ENCODE results near the gene SYCP2L. TPM values are rescaled to one million over a fixed set of nuclear protein-coding genes. Genes with fewer than 3 reads are reported as not detected.

SYCP2L gene
- polyA plus RNA-seq, 1 donor (not counting 4 experiments of a cell fraction or from before 2014, with no cell fraction given), result 1.3 TPM

GRCh38 chr6:10849901-10850300 lies 37.0 kb upstream of the SYCP2L start:
- no peak overlapping the region for H3K27ac ChIP-seq (ENCODE audit: control insufficient read depth, insufficient read depth, low read length)

DNA sequence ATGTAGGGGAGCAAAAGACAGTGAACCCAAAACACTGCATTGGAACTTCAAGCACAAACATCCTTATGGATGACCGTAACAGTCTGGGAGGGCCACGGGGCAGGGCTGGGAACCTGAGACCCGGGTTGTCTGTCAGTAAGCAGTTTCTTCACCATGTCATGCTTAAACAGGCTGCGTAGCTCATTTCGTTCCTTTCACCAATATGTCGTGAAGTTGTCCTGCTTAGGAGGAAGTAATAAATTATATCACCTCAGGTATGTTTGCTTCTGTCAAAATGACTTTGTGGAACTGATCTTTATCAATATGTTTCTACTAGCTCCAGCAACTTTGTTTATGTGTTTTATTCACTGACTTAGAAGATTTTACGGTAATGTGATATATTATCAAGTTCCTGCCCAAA lies 36.1 kb upstream of the SYCP2L start:
- H4K20me1 ChIP-seq (ENCODE audit: control insufficient read depth, extremely low read depth, insufficient read depth, low read length), result no peaks in the 10 kb centered on the region
- dilution Hi-C loops (cut with MboI; ENCODE audit: extremely low pct_ligation_motif_present, low sequenced_read_pairs), result no loop called here
- no peak overlapping the region for H3K4me3 ChIP-seq (ENCODE audit: control insufficient read depth in 2 of 3, extremely low read depth in 1 of 3, insufficient read depth in 2 of 3, low read depth in 1 of 3, low read length in 3 of 3)
- H3K27me3 ChIP-seq (ENCODE audit: control insufficient read depth, extremely low read depth, insufficient read depth, low read length), result no peaks in the 10 kb centered on the region
- no peaks in the 10 kb centered on the region for H3K36me3 ChIP-seq (ENCODE audit: control insufficient read depth in 2 of 2, extremely low read depth in 1 of 2, insufficient read depth in 2 of 2, low read length in 2 of 2)
- no peaks in the 10 kb centered on the region for H3K9me3 ChIP-seq (ENCODE audit: control insufficient read depth, low read depth, low read length)
- H3K4me1 ChIP-seq (ENCODE audit: control insufficient read depth, extremely low read depth, insufficient read depth, low read length), result no peaks in the 10 kb centered on the region
- TF ChIP-seq EZH2 (IDR thresholded peaks at IDR 0.05; ENCODE audit: low read length), result no peak
- TF ChIP-seq, protein P1, sequence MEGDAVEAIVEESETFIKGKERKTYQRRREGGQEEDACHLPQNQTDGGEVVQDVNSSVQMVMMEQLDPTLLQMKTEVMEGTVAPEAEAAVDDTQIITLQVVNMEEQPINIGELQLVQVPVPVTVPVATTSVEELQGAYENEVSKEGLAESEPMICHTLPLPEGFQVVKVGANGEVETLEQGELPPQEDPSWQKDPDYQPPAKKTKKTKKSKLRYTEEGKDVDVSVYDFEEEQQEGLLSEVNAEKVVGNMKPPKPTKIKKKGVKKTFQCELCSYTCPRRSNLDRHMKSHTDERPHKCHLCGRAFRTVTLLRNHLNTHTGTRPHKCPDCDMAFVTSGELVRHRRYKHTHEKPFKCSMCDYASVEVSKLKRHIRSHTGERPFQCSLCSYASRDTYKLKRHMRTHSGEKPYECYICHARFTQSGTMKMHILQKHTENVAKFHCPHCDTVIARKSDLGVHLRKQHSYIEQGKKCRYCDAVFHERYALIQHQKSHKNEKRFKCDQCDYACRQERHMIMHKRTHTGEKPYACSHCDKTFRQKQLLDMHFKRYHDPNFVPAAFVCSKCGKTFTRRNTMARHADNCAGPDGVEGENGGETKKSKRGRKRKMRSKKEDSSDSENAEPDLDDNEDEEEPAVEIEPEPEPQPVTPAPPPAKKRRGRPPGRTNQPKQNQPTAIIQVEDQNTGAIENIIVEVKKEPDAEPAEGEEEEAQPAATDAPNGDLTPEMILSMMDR (optimal IDR thresholded peaks at IDR 0.05 in 1 of 3, IDR thresholded peaks at IDR 0.05 in 1 of 3, conservative IDR thresholded peaks at IDR 0.05 in 1 of 3; ENCODE audit: extremely low read depth in 1 of 3, insufficient read depth in 2 of 3, low read length in 3 of 3), result no peak
- no peak for DNase-seq (ENCODE audit: low read depth, low spot score)
- FAIRE-seq, result no peak
- H3K9me1 ChIP-seq (ENCODE audit: control insufficient read depth, extremely low read depth, insufficient read depth, low read length), result no peaks in the 10 kb centered on the region
- no peak overlapping the region for H2AFZ ChIP-seq (ENCODE audit: control insufficient read depth, low read length)
- H3K9ac ChIP-seq (ENCODE audit: control insufficient read depth, extremely low read depth, insufficient read depth, low read length), result no peak overlapping the region
- no peak overlapping the region for H3K27ac ChIP-seq (ENCODE audit: control insufficient read depth, insufficient read depth, low read length)
- H3K79me2 ChIP-seq (ENCODE audit: control insufficient read depth, insufficient read depth, low read length), result no peaks in the 10 kb centered on the region
- no peak overlapping the region for H3K4me2 ChIP-seq (ENCODE audit: control insufficient read depth, extremely low read depth, insufficient read depth, low read depth, low read length)

More at GRCh38 chr6:10849901-10850300, 37.0 kb upstream of the SYCP2L start:
- H4K20me1 ChIP-seq (ENCODE audit: control insufficient read depth, extremely low read depth, insufficient read depth, low read length), result no peaks in the 10 kb centered on the region
- H3K36me3 ChIP-seq (ENCODE audit: control insufficient read depth in 2 of 2, extremely low read depth in 1 of 2, insufficient read depth in 2 of 2, low read length in 2 of 2), result no peaks in the 10 kb centered on the region
- H3K9ac ChIP-seq (ENCODE audit: control insufficient read depth, extremely low read depth, insufficient read depth, low read length), result no peak overlapping the region
- H3K9me3 ChIP-seq (ENCODE audit: control insufficient read depth, low read depth, low read length), result no peaks in the 10 kb centered on the region
- H3K4me2 ChIP-seq (ENCODE audit: control insufficient read depth, extremely low read depth, insufficient read depth, low read depth, low read length), result no peak overlapping the region
- H3K27me3 ChIP-seq (ENCODE audit: control insufficient read depth, extremely low read depth, insufficient read depth, low read length), result no peaks in the 10 kb centered on the region
- no peaks in the 10 kb centered on the region for H3K9me1 ChIP-seq (ENCODE audit: control insufficient read depth, extremely low read depth, insufficient read depth, low read length)
- no peak for TF ChIP-seq EZH2 (IDR thresholded peaks at IDR 0.05; ENCODE audit: low read length)
- TF ChIP-seq, protein P1 (optimal IDR thresholded peaks at IDR 0.05 in 1 of 3, IDR thresholded peaks at IDR 0.05 in 1 of 3, conservative IDR thresholded peaks at IDR 0.05 in 1 of 3; ENCODE audit: extremely low read depth in 1 of 3, insufficient read depth in 2 of 3, low read length in 3 of 3), result no peak
- DNase-seq (ENCODE audit: low read depth, low spot score), result no peak
- H2AFZ ChIP-seq (ENCODE audit: control insufficient read depth, low read length), result no peak overlapping the region
- no peak overlapping the region for H3K4me3 ChIP-seq (ENCODE audit: control insufficient read depth in 2 of 3, extremely low read depth in 1 of 3, insufficient read depth in 2 of 3, low read depth in 1 of 3, low read length in 3 of 3)
- no peaks in the 10 kb centered on the region for H3K79me2 ChIP-seq (ENCODE audit: control insufficient read depth, insufficient read depth, low read length)
- no peak for FAIRE-seq
- dilution Hi-C loops (cut with MboI; ENCODE audit: extremely low pct_ligation_motif_present, low sequenced_read_pairs), result no loop called here
- H3K4me1 ChIP-seq (ENCODE audit: control insufficient read depth, extremely low read depth, insufficient read depth, low read length), result no peaks in the 10 kb centered on the region

Data from keratinocyte (primary cell).